Femur (tissue), 1 donor: ENCODE results near the gene TBC1D3C.
"Not testable (repeated sequence)": the region's sequence is repeated elsewhere in the genome, so short reads cannot be mapped to it uniquely, and the experiment has no call there.

Source experiments
- DNase-seq: peaks from one replicate; pipeline ENCODE4 v3.0.0-alpha.2; 2017

Gene TBC1D3C

GRCh38 chr17:38068534-38068933 lies at the start of gene TBC1D3C:
TSS of gene TBC1D3C (minus strand) at chr17:38068634. CDS start at chr17:38067066, 1,568 bp downstream.
- not testable (repeated sequence) for DNase-seq

DNA sequence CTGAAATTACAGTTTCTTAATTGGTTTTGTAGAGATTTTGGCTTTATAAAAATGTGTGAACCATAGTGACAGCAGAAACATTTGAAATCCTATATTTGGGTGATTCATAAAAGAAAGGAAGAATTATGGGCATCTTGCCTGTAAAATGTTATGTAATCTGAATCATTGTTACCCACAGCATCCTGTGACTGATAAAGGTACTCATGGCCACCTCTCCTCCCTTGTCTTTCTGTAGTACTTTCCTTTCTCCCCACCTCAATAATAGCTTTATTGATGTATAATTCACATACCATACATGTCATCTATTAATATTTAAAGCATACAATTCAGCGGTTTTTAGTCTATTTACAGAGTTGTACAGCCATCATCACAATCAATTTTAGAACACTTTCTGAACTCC lies 30.8 kb upstream of the TBC1D3C start:
- DNase-seq, result not testable (repeated sequence)

DNA sequence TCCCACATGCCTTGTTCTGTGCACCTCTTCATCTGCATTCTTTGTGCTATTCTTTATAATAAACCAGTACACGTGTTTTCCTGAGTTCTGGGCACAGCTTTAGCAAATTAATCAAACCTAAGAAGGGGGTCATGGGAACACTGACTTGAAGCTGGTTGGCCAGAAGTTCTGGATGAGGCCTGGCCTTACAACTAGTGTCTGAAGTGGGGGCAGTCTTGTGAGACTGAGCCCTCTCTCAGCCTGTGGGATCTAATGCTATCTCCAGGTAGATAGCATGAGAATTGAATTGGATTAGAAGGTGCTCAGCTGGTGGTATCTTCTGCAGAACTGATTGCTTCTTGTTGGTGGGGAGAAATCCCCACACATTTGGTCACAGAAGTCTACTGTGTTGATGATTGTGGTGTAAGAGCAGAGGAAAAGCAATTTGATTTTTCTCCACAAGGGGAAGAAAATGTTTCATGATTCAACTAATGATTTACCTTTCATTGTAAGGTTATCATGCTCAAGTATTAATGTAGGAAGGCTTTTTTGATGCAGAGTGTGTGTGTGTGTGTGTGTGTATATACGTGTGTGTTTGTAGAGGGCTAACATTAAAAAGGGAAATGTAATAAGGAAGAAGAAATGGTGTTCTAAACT lies 25.7 kb upstream of the TBC1D3C start:
- not testable (repeated sequence) for DNase-seq

- not testable (repeated sequence) for DNase-seq
Measured at GRCh38 chr17:38088120-38088519, 19.7 kb upstream of the TBC1D3C start.

- not testable (repeated sequence) for DNase-seq
Measured at GRCh38 chr17:38087344-38087743, 18.9 kb upstream of the TBC1D3C start.
